K562 (cell line): ENCODE measurements around the gene LZTR1. TPM values are rescaled to one million over a fixed set of nuclear protein-coding genes. Genes with fewer than 3 reads are reported as not detected.

Source experiments
- ARHGAP35 ChIP-seq: fragments of 450-650 bp; IDR thresholded peaks from 2 replicates; pipeline ENCODE4 v1.6.1; 2018; ENCODE audit not compliant: partially characterized antibody
- ARNT ChIP-seq, 2 experiments: fragments of 450-650 bp; IDR thresholded peaks; 2 replicates each; pipeline ENCODE4 v1.6.1; 2016; ENCODE audit warnings: mild to moderate bottlenecking in 1 of 2
- CBFB ChIP-seq: sonication (generic); formaldehyde crosslinking; IDR thresholded peaks from 2 replicates; pipeline ENCODE4 v1.4.0; 2020; ENCODE audit warnings: mild to moderate bottlenecking, missing genetic modification reagents
- GATAD2A ChIP-seq: fragments of 450-650 bp; IDR thresholded peaks from 2 replicates; pipeline ENCODE4 v1.6.1; 2017
- MAFG ChIP-seq: fragments of 450-650 bp; conservative IDR thresholded peaks from 2 replicates; pipeline ENCODE4 v1.6.1; 2016; ENCODE audit warnings: missing genetic modification characterization, missing compliant biosample characterization
- TARDBP ChIP-seq: fragments of 450-650 bp; IDR thresholded peaks from 2 replicates; pipeline ENCODE4 v1.6.1; 2016
- ZNF444 ChIP-seq: fragments of 250-450 bp; sonication (Bioruptor Pico); IDR thresholded peaks from 2 replicates; pipeline ENCODE4 v1.4.0; 2020; ENCODE audit warnings: mild to moderate bottlenecking, moderate library complexity
- polyA plus RNA-seq, 8 experiments: library from polyadenylated mRNA; depleted of rRNA in 4 of 8; stranded (reverse) in 5 of 8; unstranded in 3 of 8; fragments of >200 nt; fragmentation: Nextera tagmentation in 2 of 8; fragmentation: Illumina TruSeq in 1 of 8; extraction: Ambion mirVana in 2 of 8; extraction: Trizol in 1 of 8; gene quantifications; 2 replicates each; pipeline versions ENCODE4 v1.2.1 to v1.2.3, GENCODE V29; 2011 to 2014; ENCODE audit warnings: inconsistent platforms in 1 of 8, missing spikeins in 1 of 8
- total RNA-seq, 7 experiments: library from RNA; depleted of rRNA in 6 of 7; stranded (reverse); fragments of >200 nt in 6 of 7; fragmentation: Illumina TruSeq in 2 of 7; extraction: Trizol in 2 of 7; gene quantifications; 2 replicates each; pipeline versions ENCODE4 v1.2.1 to v1.2.3, GENCODE V29; 2011 to 2021; ENCODE audit warnings: low replicate concordance in 1 of 7
- TF ChIP-seq, protein P1 (sequence below): fragments of 150-350 bp; conservative IDR thresholded peaks from 2 replicates; pipeline ENCODE4 v1.6.1; 2014; ENCODE audit warnings: low read length
- TF ChIP-seq, protein P2 (sequence below): fragments of 450-650 bp; IDR thresholded peaks from 2 replicates; pipeline ENCODE4 v1.6.1; 2016; ENCODE audit warnings: low read depth
- TF ChIP-seq, protein P3 (sequence below): IDR thresholded peaks from 2 replicates; pipeline ENCODE4 v1.6.1; 2016; ENCODE audit warnings: missing genetic modification characterization, missing compliant biosample characterization
- TF ChIP-seq, protein P4 (sequence below), 2 experiments: fragments of 450-650 bp in 1 of 2; sonication (generic) in 1 of 2; formaldehyde crosslinking; conservative IDR thresholded peaks; 2 replicates each; pipeline versions ENCODE4 v1.4.0 to v1.8.1; 2020 to 2022; ENCODE audit warnings: mild to moderate bottlenecking in 1 of 2, missing genetic modification reagents in 1 of 2

The LZTR1 gene
- total and polyA plus RNA-seq, 9 of the 15 experiments (the other 6 are each of a cell fraction or from before 2014, with no cell fraction given) = 2.2 to 135 (median 63.0) TPM

DNA sequence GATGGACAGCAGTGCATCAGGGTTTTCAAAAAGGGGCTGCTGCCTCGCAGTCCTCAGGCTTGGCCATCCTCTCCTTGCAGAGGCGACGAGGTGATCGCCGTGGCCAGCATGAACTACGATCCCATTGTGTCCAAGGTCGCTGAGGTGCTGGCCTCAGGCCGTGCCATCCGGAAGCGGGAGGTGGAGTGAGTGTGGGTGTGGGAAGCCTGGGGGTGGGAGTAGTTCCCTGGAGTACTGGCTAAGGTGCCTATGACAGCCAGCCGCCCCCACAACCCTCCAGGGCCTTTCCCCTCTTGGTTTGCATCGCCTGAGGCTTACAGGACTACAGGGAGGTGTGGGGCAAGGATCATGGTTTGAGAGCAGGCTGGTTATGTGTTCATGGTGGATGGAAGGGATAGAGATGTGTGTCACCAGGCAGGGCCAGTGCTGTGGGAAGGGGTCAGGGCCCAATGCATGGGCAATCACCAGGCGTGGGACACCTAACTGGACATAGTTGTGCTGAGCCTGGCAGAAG lies 2.1 kb upstream of the LZTR1 start (continued):
- TF ChIP-seq, protein P1, sequence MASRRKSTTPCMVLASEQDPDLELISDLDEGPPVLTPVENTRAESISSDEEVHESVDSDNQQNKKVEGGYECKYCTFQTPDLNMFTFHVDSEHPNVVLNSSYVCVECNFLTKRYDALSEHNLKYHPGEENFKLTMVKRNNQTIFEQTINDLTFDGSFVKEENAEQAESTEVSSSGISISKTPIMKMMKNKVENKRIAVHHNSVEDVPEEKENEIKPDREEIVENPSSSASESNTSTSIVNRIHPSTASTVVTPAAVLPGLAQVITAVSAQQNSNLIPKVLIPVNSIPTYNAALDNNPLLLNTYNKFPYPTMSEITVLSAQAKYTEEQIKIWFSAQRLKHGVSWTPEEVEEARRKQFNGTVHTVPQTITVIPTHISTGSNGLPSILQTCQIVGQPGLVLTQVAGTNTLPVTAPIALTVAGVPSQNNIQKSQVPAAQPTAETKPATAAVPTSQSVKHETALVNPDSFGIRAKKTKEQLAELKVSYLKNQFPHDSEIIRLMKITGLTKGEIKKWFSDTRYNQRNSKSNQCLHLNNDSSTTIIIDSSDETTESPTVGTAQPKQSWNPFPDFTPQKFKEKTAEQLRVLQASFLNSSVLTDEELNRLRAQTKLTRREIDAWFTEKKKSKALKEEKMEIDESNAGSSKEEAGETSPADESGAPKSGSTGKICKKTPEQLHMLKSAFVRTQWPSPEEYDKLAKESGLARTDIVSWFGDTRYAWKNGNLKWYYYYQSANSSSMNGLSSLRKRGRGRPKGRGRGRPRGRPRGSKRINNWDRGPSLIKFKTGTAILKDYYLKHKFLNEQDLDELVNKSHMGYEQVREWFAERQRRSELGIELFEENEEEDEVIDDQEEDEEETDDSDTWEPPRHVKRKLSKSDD = no peak
- TF ChIP-seq CBFB (CRISPR knock-in tag) (no peak), ARHGAP35 (no peak), ZNF444 (CRISPR knock-in tag) (no peak), MAFG (tag) (no peak), ARNT (IDR thresholded peaks at IDR 0.05) (no peak), GATAD2A (no peak), TARDBP (no peak)
- TF ChIP-seq, protein P2, sequence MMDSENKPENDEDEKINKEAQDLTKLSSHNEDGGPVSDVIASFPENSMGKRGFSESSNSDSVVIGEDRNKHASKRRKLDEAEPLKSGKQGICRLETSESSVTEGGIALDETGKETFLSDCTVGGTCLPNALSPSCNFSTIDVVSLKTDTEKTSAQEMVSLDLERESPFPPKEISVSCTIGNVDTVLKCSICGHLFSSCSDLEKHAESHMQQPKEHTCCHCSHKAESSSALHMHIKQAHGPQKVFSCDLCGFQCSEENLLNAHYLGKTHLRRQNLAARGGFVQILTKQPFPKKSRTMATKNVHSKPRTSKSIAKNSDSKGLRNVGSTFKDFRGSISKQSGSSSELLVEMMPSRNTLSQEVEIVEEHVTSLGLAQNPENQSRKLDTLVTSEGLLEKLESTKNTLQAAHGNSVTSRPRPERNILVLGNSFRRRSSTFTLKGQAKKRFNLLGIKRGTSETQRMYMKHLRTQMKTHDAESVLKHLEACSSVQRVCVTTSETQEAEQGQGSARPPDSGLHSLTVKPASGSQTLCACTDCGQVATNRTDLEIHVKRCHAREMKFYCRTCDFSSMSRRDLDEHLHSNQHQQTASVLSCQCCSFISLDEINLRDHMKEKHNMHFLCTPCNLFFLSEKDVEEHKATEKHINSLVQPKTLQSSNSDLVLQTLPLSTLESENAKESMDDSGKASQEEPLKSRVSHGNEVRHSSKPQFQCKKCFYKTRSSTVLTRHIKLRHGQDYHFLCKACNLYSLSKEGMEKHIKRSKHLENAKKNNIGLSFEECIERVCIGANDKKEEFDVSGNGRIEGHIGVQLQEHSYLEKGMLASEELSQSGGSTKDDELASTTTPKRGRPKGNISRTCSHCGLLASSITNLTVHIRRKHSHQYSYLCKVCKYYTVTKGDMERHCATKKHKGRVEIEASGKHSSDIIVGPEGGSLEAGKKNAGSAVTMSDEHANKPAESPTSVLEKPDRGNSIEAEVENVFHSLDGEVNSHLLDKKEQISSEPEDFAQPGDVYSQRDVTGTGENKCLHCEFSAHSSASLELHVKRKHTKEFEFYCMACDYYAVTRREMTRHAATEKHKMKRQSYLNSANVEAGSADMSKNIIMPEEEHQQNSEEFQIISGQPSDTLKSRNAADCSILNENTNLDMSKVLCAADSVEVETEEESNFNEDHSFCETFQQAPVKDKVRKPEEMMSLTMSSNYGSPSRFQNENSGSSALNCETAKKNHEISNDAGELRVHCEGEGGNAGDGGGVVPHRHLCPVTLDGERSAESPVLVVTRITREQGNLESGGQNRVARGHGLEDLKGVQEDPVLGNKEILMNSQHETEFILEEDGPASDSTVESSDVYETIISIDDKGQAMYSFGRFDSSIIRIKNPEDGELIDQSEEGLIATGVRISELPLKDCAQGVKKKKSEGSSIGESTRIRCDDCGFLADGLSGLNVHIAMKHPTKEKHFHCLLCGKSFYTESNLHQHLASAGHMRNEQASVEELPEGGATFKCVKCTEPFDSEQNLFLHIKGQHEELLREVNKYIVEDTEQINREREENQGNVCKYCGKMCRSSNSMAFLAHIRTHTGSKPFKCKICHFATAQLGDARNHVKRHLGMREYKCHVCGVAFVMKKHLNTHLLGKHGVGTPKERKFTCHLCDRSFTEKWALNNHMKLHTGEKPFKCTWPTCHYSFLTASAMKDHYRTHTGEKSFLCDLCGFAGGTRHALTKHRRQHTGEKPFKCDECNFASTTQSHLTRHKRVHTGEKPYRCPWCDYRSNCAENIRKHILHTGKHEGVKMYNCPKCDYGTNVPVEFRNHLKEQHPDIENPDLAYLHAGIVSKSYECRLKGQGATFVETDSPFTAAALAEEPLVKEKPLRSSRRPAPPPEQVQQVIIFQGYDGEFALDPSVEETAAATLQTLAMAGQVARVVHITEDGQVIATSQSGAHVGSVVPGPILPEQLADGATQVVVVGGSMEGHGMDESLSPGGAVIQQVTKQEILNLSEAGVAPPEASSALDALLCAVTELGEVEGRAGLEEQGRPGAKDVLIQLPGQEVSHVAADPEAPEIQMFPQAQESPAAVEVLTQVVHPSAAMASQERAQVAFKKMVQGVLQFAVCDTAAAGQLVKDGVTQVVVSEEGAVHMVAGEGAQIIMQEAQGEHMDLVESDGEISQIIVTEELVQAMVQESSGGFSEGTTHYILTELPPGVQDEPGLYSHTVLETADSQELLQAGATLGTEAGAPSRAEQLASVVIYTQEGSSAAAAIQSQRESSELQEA = no peak
- TF ChIP-seq, protein P3, sequence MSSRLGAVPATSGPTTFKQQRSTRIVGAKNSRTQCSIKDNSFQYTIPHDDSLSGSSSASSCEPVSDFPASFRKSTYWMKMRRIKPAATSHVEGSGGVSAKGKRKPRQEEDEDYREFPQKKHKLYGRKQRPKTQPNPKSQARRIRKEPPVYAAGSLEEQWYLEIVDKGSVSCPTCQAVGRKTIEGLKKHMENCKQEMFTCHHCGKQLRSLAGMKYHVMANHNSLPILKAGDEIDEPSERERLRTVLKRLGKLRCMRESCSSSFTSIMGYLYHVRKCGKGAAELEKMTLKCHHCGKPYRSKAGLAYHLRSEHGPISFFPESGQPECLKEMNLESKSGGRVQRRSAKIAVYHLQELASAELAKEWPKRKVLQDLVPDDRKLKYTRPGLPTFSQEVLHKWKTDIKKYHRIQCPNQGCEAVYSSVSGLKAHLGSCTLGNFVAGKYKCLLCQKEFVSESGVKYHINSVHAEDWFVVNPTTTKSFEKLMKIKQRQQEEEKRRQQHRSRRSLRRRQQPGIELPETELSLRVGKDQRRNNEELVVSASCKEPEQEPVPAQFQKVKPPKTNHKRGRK (tag) = no peak
- TF ChIP-seq, protein P4, sequence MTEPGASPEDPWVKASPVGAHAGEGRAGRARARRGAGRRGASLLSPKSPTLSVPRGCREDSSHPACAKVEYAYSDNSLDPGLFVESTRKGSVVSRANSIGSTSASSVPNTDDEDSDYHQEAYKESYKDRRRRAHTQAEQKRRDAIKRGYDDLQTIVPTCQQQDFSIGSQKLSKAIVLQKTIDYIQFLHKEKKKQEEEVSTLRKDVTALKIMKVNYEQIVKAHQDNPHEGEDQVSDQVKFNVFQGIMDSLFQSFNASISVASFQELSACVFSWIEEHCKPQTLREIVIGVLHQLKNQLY (CRISPR knock-in tag; conservative IDR thresholded peaks at IDR 0.05) = 0 out of 4 replicates have a peak, but pooled peaks of 1 of the 2 experiments have one; percentile 11
